BJ (cell line): ENCODE data around the gene STEAP3. TPM values are rescaled to one million over a fixed set of nuclear protein-coding genes. Genes with fewer than 3 reads are reported as not detected.

Experiments used
- CTCF ChIA-PET: fragments of 350-600 bp; formaldehyde crosslinking; extraction: SDS; loops from one replicate; lab custom pipeline; 2021; ENCODE audit warnings: antibody characterized with exemption, inconsistent platforms; lab: Yijun Ruan, JAX
- POLR2A ChIA-PET: fragments of 300-600 bp; sonication (Branson Sonifier 250); formaldehyde crosslinking; extraction: SDS; loops from one replicate; lab custom pipeline; 2021; ENCODE audit warnings: antibody characterized with exemption; lab: Charles Lee
- DNase-seq: peaks from one replicate; pipeline ENCODE4 v3.0.0-alpha.2; 2011; ENCODE audit warnings: low read depth
- H3K27me3 ChIP-seq: 2 replicates; pipeline ENCODE4 v1.6.0; 2011; ENCODE audit warnings: low read length; ENCODE audit not compliant: control insufficient read depth, insufficient read depth
- H3K36me3 ChIP-seq: 2 replicates; pipeline ENCODE4 v1.5.1; 2011; ENCODE audit warnings: low read length; ENCODE audit not compliant: control insufficient read depth, insufficient read depth
- H3K4me3 ChIP-seq: 2 replicates; pipeline ENCODE4 v1.5.1; 2011; ENCODE audit warnings: low read depth, mild to moderate bottlenecking, control low read depth, low read length
- polyA plus RNA-seq: library from polyadenylated mRNA; depleted of rRNA; stranded (reverse); fragments of >200 nt; gene quantifications from 2 replicates; pipeline ENCODE4 v1.2.3, GENCODE V29; 2011
- TF ChIP-seq, protein P1 (sequence below): IDR thresholded peaks from 2 replicates; pipeline ENCODE4 v1.5.1; 2011; ENCODE audit warnings: low read depth, mild to moderate bottlenecking, control low read depth, inconsistent platforms, low read length, moderate library complexity; ENCODE audit not compliant: insufficient read depth

STEAP3 gene
- polyA plus RNA-seq, 1 experiment = 13.9 TPM

GRCh38 chr2:119241205-119241532 is 17.5 kb downstream of the STEAP3 start:
- POLR2A ChIA-PET = no interaction called here
- Histone ChIP-seq H3K27me3 (no peaks in the 10 kb centered on the region), H3K4me3 (no peak overlapping the region), H3K36me3 (no peaks in the 10 kb centered on the region; the same call in 1 of the 2 replicates)
- CTCF ChIA-PET = interaction anchor here (0.7 to 2.1 kb wide), 5 partner anchors 12 to 50 kb away, joined by 3 to 7 read pairs (median 4); no protein-coding TSS in a partner anchor
- TF ChIP-seq, protein P1, sequence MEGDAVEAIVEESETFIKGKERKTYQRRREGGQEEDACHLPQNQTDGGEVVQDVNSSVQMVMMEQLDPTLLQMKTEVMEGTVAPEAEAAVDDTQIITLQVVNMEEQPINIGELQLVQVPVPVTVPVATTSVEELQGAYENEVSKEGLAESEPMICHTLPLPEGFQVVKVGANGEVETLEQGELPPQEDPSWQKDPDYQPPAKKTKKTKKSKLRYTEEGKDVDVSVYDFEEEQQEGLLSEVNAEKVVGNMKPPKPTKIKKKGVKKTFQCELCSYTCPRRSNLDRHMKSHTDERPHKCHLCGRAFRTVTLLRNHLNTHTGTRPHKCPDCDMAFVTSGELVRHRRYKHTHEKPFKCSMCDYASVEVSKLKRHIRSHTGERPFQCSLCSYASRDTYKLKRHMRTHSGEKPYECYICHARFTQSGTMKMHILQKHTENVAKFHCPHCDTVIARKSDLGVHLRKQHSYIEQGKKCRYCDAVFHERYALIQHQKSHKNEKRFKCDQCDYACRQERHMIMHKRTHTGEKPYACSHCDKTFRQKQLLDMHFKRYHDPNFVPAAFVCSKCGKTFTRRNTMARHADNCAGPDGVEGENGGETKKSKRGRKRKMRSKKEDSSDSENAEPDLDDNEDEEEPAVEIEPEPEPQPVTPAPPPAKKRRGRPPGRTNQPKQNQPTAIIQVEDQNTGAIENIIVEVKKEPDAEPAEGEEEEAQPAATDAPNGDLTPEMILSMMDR = no peak
- DNase-seq = no peak

DNA sequence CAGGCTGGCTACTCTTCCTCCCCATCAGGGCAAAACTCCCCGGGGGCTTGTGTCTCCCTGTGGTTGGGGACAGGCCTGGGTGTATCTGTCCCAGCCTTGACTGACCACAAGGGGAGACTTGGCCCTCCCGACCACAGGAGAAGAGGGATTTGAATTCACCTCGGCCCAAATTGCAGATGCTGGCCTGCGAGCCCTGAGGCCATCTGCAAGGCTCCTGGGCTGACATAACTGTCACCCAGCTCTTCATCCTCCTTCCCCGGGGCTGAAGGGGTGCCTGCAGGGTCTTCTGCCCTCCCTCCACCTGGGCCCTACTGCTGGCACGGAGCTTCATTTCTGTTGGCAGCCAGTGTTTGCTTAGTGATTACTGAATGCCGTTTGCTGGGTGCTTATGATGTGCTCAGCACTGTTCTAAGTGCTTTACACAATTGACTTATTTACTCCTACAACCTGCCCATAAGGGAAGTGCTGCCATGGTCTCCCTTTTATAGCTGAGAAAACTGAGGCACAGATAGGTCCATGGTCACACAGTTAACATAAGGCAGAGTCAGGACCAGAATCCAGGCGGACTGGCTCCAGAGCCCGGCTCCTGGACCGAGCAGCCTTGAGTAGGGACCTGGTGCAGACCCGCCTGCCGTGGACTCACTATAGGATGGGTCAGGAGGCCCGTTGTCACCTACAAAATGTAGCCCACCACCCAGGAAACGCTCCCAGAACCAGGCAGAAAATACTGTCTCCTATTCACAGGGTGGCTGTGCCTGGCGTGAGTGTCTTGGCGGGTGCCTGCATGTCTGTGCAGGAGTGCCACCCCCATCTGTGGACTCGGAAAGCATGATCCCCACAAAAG is 18.9 kb downstream of the STEAP3 start:
- Histone ChIP-seq H3K4me3 (no peak overlapping the region), H3K27me3 (no peaks in the 10 kb centered on the region), H3K36me3 (no peaks in the 10 kb centered on the region; the same call in 1 of the 2 replicates)
- CTCF ChIA-PET = no interaction called here
- POLR2A ChIA-PET = no interaction called here
- TF ChIP-seq, protein P1 = no peak
- DNase-seq = no peak

DNA sequence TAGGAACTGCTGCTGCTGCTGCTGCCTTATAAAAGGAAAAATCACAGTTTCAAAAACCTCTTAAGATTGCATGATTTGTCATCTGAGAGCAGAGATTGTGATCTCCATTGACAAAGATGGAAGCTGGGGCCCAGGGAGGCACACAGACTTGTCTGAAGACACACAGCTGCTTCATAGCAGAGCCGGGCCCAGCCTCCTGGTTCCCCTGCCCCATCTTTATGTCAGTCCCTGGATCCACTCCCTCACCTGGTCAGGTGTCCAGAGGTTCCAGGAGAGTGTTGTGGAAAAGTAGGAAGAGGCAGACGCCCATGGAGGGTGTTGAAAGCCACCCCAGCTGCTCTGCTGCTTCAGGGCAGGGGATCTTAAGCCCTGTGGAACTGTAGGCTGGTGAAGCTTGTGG is 20.0 kb downstream of the STEAP3 start:
- TF ChIP-seq, protein P1 = no peak
- no peak overlapping the region for H3K4me3 ChIP-seq
- no peaks in the 10 kb centered on the region for H3K27me3 ChIP-seq
- POLR2A ChIA-PET = no interaction called here
- no peak for DNase-seq
- CTCF ChIA-PET = interaction anchor here (0.9 kb wide), 1 partner anchor 16 kb away, joined by 3 read pairs; no protein-coding TSS in a partner anchor
- no peaks in the 10 kb centered on the region; the same call in 1 of the 2 replicates for H3K36me3 ChIP-seq

GRCh38 chr2:119245076-119245840 is 21.6 kb downstream of the STEAP3 start:
- ChIA-PET CTCF (interaction anchor here (1.0 kb wide), 1 partner anchor 11 kb away, joined by 3 read pairs; no protein-coding TSS in a partner anchor), POLR2A (no interaction called here)
- TF ChIP-seq, protein P1 = no peak
- DNase-seq = no peak
- no peak overlapping the region for H3K4me3 ChIP-seq
- H3K36me3 ChIP-seq = no peaks in the 10 kb centered on the region; the same call in 1 of the 2 replicates
- no peaks in the 10 kb centered on the region for H3K27me3 ChIP-seq

DNA sequence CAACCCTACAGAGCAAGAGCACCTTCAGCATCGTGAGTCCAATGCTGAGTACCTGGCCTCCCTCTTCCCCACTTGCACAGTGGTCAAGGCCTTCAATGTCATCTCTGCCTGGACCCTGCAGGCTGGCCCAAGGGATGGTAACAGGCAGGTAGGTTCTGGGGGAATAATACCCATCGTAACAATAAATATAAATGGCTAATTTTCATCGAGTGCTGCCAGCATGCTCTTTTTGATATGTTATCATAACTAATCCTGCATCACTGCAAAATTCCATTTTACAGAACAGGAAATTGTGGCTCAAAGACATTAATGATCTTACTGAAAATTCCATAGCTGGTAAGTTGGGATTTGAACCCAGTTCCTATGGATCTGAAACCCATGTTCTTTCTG is 22.2 kb downstream of the STEAP3 start:
- ChIA-PET CTCF (interaction anchor here (1.0 kb wide), 1 partner anchor 10 kb away, joined by 3 read pairs; no protein-coding TSS in a partner anchor), POLR2A (no interaction called here)
- TF ChIP-seq, protein P1 = no peak
- Histone ChIP-seq H3K4me3 (no peak overlapping the region), H3K27me3 (no peaks in the 10 kb centered on the region), H3K36me3 (no peaks in the 10 kb centered on the region; the same call in 1 of the 2 replicates)
- DNase-seq = no peak
